GM20431 (cell line): ENCODE data around the gene VILL.

Experiments used
- in situ Hi-C: fragments of 300-500 bp; cut with MseI, MboI; formaldehyde crosslinking; loops from one replicate; pipeline ENCODE4 v1.15.0; 2020; ENCODE audit warnings: low sequenced_read_pairs; ENCODE audit not compliant: unreplicated experiment

The VILL gene

DNA sequence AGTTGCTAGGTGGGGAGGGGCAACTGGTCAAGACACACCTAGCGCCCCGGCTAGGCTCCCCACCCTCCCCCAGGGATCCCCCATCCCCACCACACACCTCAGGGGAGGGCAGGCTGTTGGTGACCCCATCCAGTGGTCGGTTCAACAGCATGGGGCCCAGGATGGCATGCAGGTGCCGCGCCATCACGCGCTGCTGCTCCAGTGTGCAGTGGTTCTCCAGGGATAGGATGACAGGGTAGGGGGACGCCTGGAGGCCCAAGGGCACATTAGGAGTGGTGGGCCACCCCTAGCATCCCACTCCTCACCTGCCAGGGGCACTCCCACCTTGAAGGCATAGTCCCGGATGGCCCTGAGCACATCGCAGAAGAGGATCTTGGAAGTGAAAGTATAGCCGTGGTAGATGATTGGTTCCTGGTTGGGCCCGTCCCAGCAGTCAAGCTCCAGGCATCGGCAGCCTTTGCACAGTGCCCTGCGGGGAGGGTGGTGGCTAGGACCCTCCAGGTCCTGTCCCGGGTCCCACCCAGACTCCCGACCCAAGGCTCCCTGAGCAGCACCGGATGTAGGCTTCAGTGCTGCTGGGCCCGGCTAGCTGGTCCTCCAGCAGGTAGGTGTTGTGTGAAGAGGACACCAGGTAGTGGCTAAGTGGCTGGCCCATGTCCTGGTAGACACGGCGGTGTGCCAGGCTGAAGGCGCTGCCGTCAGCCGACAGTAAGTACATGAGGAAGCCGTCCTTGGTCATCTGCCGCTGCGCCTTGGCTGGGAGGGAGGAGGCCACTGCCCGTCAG is 19.4 kb downstream of the VILL start:
- in situ Hi-C loops, result no loop called here

GRCh38 chr3:38011111-38011510 is 20.5 kb downstream of the VILL start:
- in situ Hi-C loops, result no loop called here

DNA sequence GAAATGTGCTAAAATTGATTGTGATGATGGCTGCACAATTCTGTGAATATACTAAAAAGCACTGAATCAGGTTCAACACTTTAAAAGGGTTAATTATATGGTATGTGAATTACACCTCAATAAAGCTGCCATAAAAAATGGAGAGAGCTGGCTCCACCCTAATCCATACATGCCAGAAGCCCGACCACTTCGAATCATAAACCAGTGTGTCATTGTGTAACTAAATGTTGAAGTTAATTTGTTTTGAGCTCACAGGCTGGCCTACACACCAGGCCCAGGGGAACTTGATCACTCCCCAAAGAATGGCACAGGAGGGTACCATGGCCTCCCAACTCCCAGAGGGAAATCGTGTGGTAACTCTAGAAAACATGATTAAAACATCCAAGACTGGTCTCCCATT is 24.9 kb downstream of the VILL start:
- in situ Hi-C loops, result no loop called here

DNA sequence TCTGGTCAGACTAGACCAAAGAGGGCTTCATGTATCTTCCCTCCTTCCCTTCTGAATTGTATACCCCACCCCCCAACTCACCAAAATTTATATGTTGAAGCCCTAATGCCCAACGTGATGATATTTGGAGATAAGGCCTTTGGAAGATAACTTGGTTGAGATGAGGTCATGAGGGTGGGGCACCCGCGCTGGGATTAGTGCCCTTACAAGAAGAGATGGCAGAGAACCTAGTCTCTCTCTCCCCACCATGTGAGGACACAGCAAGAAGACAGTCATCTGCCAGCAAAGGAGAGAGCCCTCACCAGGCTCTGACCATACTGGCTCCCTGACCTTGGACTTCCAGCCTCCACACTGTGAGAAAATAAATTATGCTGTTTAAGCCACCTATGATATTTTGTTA is 25.4 kb downstream of the VILL start:
- in situ Hi-C loops, result no loop called here

GRCh38 chr3:38016410-38016809 is 25.8 kb downstream of the VILL start:
- in situ Hi-C loops, result no loop called here

DNA sequence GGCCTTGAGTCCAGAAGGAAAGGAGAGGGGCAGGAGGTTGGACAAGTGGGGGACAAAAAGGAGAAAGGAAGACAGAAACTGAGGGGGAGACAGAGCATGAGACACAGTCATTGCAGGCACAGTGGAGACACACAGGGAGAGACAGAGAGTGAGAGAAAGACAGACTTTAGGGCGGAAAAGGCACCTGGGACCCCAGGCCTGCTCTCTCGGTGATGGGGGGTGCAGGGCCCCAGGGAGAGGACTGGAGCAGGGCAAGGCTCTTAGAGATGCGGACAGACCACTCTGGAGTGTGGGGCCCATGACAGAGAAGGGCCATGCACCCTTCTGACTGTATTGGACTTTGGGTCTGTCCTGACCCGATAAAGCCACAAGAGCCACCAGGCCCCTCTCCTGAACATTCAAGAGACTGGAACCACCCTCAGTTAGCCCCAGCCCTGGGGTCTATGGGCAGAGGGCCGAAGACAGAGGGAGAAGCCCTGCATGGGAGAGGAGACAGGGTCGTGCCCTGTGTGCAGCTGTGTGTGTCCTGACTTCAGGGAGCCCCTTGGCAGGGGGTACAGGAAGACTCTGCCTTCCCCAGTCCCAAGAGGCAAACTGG is 26.4 kb downstream of the VILL start:
- in situ Hi-C loops, result no loop called here

GRCh38 chr3:38017445-38018295 is 27.1 kb downstream of the VILL start:
- in situ Hi-C loops, result no loop called here

DNA sequence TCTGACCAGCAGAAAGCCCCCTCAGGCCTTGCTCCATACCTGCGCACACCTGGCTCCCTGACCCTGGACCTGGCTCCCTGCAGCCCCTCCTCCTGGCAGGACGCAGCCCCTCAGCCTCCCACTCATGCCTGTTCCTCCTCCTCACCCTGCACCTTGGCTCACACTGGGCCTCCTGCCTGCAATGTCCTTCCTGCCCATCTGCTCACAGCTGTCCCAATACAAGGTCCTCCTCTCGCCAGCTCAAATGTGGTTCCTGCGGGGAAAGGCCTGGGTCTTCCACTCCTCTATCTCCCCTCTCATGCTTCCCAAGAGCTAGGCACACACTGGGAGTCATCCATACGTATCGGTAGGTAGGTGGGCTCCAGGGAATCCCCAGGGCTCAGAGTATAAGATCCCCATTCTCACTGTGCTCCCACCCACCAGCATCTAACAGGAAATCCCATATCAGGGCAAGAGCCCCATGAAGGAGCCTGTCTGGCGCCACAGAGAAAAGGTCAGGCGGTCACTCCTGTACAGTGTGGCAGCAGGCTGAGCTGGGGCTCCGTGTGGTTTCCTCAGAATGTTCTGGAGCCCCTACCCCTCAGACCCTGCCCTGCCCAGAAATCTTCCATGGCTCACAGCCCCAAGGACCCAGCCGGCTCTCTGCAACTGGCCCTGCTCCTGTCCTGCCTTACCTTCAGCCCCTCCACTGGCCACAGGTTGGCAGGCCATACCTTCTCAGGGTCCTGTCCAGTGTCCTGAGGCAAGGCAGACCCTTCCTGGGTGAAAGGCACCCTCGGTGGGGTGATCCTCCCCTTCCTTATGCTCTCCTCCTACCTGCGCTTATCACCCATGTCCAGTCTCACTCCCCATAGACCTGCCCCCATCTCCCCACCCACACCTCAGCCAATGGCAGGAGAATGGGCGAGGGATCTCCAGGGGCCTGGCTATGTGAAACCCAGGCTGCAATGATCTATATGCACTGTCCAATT is 28.0 kb downstream of the VILL start:
- in situ Hi-C loops, result no loop called here

GRCh38 chr3:38019658-38020341 is 29.2 kb downstream of the VILL start:
- in situ Hi-C loops, result no loop called here

DNA sequence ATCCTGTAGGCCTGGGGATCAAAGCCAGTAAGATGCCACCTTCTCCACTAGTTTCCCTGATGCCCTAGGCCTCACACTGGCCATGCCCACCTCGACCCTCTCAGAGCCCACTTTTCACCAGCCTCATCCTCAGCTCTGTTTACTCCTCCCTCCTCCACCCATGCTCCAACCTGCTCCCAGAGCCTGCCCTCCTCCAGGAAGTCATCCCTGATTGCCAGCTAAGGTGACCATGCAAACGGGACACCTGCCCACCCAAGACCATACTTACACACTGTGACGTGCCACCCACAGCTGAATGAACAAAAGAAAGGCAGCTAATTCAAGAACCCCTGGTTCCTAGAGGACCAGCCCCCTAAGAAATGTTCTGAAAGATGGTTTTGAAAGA is 29.7 kb downstream of the VILL start:
- in situ Hi-C loops, result no loop called here

DNA sequence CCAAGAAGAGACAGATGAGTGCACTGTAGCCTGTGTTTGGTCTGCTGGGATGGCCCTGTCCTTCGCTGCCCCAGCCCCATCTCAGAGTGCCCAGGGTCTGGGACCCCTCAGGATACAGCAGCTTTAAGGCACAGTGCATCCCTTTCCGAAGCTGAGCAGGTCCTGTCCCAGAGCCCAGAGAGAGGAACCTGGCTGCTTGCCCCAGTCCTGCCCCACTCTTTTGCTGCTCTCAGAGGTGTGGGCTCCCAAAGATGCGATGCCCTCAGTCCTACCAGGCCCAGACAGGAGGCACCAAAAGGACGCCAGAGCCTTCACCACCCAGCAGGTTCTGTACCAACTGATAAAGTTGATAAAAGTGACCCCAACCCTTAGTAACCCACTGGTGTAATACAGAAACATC is 30.6 kb downstream of the VILL start:
- in situ Hi-C loops, result no loop called here

DNA sequence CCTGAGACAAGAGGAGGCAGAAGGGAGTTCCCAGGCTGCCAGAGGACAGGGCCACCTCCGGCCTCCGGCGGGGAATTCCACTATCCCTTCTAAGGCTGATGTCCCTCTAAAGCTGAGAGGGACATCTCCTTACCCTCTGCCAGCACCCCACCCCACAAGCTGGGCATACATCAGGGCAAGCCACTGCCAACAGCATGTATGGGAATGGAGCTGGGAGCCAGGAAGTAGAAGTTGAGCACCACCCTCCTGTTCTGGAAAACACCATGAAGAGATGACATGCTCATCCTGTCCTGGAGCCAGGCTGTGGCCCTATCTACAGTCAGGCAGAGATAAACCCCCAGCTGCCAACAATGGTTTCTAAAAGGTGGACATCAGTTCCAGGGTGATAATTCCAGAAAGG is 31.7 kb downstream of the VILL start:
- in situ Hi-C loops, result no loop called here

- in situ Hi-C loops, result no loop called here
These were observed 32.5 kb downstream of the VILL start for GRCh38 chr3:38022896-38023709.

GRCh38 chr3:38026856-38027255 is 36.3 kb downstream of the VILL start:
- in situ Hi-C loops, result no loop called here

DNA sequence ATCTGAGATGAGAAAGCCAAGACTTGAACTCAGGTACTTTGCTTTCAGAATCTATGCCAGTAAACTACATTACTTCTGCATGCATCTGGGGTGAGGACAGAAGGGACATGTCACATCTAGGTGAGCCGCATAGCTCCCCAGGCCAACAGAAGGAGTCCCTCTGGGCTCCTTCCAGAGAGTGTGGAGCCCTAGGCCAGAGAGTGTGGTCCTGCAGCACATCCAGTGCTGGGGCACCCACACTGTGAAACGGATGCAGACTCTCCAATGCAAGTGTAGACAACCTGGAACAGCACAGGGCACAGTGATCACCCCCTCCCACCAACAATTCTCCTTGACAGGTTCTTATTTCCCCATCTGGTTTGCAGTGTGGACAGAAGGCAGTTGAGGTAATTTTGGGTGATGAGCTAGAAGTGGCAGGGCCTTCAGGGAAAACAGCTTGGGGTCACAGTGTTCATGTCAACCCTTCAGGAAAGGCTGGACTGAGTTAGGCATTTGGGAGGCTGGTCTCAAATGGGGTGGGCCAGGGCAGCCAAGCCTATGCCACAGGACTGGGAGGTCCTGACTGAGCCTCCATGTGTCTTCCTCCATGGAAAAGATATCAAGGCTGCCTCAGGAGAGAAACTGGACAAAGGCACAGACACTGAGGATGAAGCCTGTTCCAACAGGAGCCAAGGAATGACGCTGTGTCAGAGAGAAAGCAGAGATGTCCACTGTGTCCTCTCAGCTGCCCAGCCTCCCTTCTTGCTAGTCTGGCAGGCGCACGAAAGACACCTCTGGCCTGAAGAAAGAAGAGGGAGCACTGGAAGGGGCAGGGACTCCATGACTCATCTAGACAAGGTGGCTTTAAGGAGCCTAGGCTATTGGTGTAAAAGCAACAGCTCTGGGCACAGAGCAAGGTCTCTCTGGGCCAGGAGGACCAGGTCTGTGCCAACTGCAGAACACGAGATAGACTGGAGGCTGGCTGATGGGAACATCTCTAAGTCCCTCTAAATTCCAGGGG is 37.2 kb downstream of the VILL start:
- in situ Hi-C loops, result no loop called here

- in situ Hi-C loops, result no loop called here
These were observed 38.2 kb downstream of the VILL start for GRCh38 chr3:38028621-38029361.
